HepG2 (cell line): ENCODE measurements around the gene SURF1. TPM values are rescaled to one million over a fixed set of nuclear protein-coding genes. Genes with fewer than 3 reads are reported as not detected.

Experiments
- ATAC-seq: fragments of 200-7000 bp; cut with Tn5 transposase; 3 replicates; pipeline ENCODE4 v1.9.1; 2020; ENCODE audit warnings: mild to moderate bottlenecking, moderate library complexity
- BruUV-seq: library from RNA; stranded (reverse); fragments of 400-500 nt; replicated peaks from 2 replicates; lab custom pipeline; 2021; lab: Mats Ljungman, UMichigan
- CTCF ChIA-PET: fragments of 300-600 bp; formaldehyde crosslinking; extraction: SDS; loops from one replicate; lab custom pipeline; 2021; ENCODE audit warnings: low total read pairs, inconsistent platforms, low intra/inter-chr PET ratio; lab: Yijun Ruan, JAX
- POLR2A ChIA-PET: fragments of 350-600 bp; sonication (Branson Sonifier 250); formaldehyde crosslinking; loops from one replicate; lab custom pipeline; 2020; ENCODE audit warnings: antibody characterized with exemption, inconsistent platforms; lab: Yijun Ruan, JAX
- DNase-seq: peaks from one replicate; pipeline ENCODE4 v3.0.0-alpha.2; 2015; ENCODE audit warnings: low spot score
- FAIRE-seq: peaks from 3 replicates; lab custom pipeline; 2011; peaks lifted over from hg19 to GRCh38; lab: Jason Lieb, UNC
- H2AFZ ChIP-seq: one replicate; pipeline ENCODE4 v1.6.1; 2011; ENCODE audit warnings: low read length, inconsistent platforms
- H3K27ac ChIP-seq: fragments of 300-600 bp; 3 replicates; pipeline ENCODE4 v1.8.0; 2011; ENCODE audit warnings: mixed run types, mild to moderate bottlenecking, mixed read lengths, low read length, inconsistent platforms; ENCODE audit not compliant: insufficient read depth; ENCODE audit errors: extremely low read length
- H3K27me3 ChIP-seq, 2 experiments: fragments of 200-600 bp in 1 of 2; 2 replicates in 1 of 2; 3 replicates in 1 of 2; pipeline versions ENCODE4 v1.6.0 to v1.8.0; 2011; ENCODE audit warnings: low read length in 2 of 2, mild to moderate bottlenecking in 2 of 2, moderate library complexity in 2 of 2, inconsistent platforms in 1 of 2; ENCODE audit not compliant: insufficient read depth in 2 of 2, control insufficient read depth in 1 of 2
- H3K36me3 ChIP-seq, 2 experiments: fragments of 200-600 bp in 1 of 2; replicated peaks in 1 of 2; 2 replicates in 1 of 2; 3 replicates in 1 of 2; pipeline versions ENCODE4 v1.5.1 to v1.8.0; 2011; ENCODE audit warnings: low read length in 2 of 2, inconsistent platforms in 1 of 2; ENCODE audit not compliant: insufficient read depth in 2 of 2, control insufficient read depth in 1 of 2
- H3K4me1 ChIP-seq: 2 replicates; pipeline ENCODE4 v1.5.1; 2012; ENCODE audit warnings: low read length, inconsistent platforms; ENCODE audit not compliant: insufficient read depth
- H3K4me2 ChIP-seq: 2 replicates; pipeline ENCODE4 v1.6.0; 2011; ENCODE audit warnings: low read depth, low read length, inconsistent platforms
- H3K4me3 ChIP-seq, 3 experiments: fragments of 200-600 bp in 1 of 3; sonication (generic), shearing (Covaris generic) in 1 of 3; replicated peaks in 1 of 3; 2 replicates each; pipeline ENCODE4 v1.5.1; 2011 to 2016; ENCODE audit warnings: low read length in 3 of 3, inconsistent platforms in 2 of 3, low read depth in 2 of 3, mild to moderate bottlenecking in 2 of 3, control low read depth in 1 of 3, mixed read lengths in 1 of 3; ENCODE audit not compliant: insufficient read depth in 1 of 3
- H3K79me2 ChIP-seq: one replicate; pipeline ENCODE4 v1.6.1; 2011; ENCODE audit warnings: low read length, inconsistent platforms; ENCODE audit not compliant: insufficient read depth
- H3K9ac ChIP-seq: 2 replicates; pipeline ENCODE4 v1.6.0; 2011; ENCODE audit warnings: mild to moderate bottlenecking, low read depth, low read length, inconsistent platforms; ENCODE audit not compliant: insufficient read depth
- H3K9me3 ChIP-seq: 2 replicates; pipeline ENCODE4 v1.5.1; 2012; ENCODE audit warnings: mild to moderate bottlenecking, low read length
- H4K20me1 ChIP-seq: 2 replicates; pipeline ENCODE4 v1.6.0; 2011; ENCODE audit warnings: inconsistent platforms, mild to moderate bottlenecking, low read length, moderate library complexity; ENCODE audit not compliant: insufficient read depth
- MYC ChIP-seq: sonication (generic); formaldehyde crosslinking; IDR thresholded peaks from 2 replicates; pipeline ENCODE4 v1.9.0; 2021; ENCODE audit warnings: missing genetic modification reagents, borderline replicate concordance
- PCBP2 ChIP-seq: fragments of 200-400 bp; formaldehyde crosslinking; optimal IDR thresholded peaks from 2 replicates; pipeline ENCODE3; 2018; ENCODE audit warnings: low read length, low read depth; ENCODE audit not compliant: poor library complexity, severe bottlenecking
- RARA ChIP-seq: IDR thresholded peaks from 2 replicates; pipeline ENCODE4 v1.6.1; 2016; ENCODE audit warnings: missing genetic modification reagents, missing compliant biosample characterization
- TCF7L2 ChIP-seq: IDR thresholded peaks from 2 replicates; pipeline ENCODE4 v1.6.1; 2011; ENCODE audit warnings: mild to moderate bottlenecking, low read depth, low read length, moderate library complexity
- ZKSCAN5 ChIP-seq: sonication (generic); formaldehyde crosslinking; IDR thresholded peaks from 2 replicates; pipeline ENCODE4 v1.5.1; 2020; ENCODE audit warnings: mild to moderate bottlenecking, missing genetic modification reagents
- ZNF598 ChIP-seq: sonication (generic); formaldehyde crosslinking; IDR thresholded peaks from 2 replicates; pipeline ENCODE4 v1.5.1; 2020; ENCODE audit warnings: mild to moderate bottlenecking, missing genetic modification reagents, borderline replicate concordance
- WGBS: methylation state at CpG from one replicate; pipeline ENCODE4 v1.1.6; 2017; ENCODE audit warnings: low lambda C conversion rate; 5-methylcytosine and 5-hydroxymethylcytosine counted together
- in situ Hi-C: cut with HindIII; loops from 2 replicates; pipeline ENCODE4 v1.10.0; 2017; ENCODE audit warnings: low pct_unique_long_range_greater_than_20kb; ENCODE audit not compliant: extremely low pct_ligation_motif_present
- intact Hi-C: fragments of 100-400 bp; cut with micrococcal nuclease; formaldehyde crosslinking; loops from one replicate; pipeline ENCODE4 v1.10.0; 2022; ENCODE audit not compliant: unreplicated experiment
- polyA plus RNA-seq, 8 experiments: library from polyadenylated mRNA; depleted of rRNA in 3 of 8; stranded (reverse) in 7 of 8; unstranded in 1 of 8; fragments of >200 nt; fragmentation: Illumina TruSeq in 4 of 8; extraction: Trizol in 4 of 8; gene quantifications; 2 replicates each; pipeline versions ENCODE4 v1.2.1 to v1.2.3, GENCODE V29; 2011 to 2016; ENCODE audit warnings: low read depth in 4 of 8, missing spikeins in 1 of 8, mixed read lengths in 1 of 8; ENCODE audit not compliant: insufficient read depth in 1 of 8
- total RNA-seq, 5 experiments: library from RNA; depleted of rRNA; stranded (reverse); fragments of >200 nt; fragmentation: Illumina TruSeq; extraction: Trizol; gene quantifications; 2 replicates each; pipeline ENCODE4 v1.2.3, GENCODE V29; 2016; ENCODE audit warnings: low read depth in 1 of 5

The SURF1 gene
- total and polyA plus RNA-seq, 2 of the 13 experiments (the other 11 are each of a cell fraction or from before 2014, with no cell fraction given) = 17.8 to 40.7 TPM

DNA sequence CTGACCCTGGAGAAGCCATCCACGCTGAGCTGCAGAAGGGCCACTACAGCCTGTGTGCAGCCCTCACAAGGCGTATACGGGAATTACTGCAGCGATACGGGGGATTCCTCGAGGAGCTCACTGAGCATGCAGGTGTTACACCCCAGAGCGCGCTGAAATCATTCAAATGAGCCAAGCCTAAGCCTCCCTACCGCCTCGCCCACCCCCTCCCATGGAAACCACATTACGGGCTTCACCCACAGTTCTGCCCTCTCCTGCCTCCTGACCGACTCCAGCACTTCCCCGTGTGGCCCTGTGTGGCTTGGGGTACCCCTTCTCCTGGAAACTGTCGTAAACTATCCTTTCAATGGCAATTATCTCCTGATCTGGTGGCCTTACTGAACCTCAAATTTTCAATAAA, 33.6 kb downstream of the SURF1 start:
- in situ Hi-C loops = loop anchor here (10.0 kb wide), 1 partner anchor 78 kb away; no protein-coding TSS in a partner anchor
- WGBS = 64% methylated on average over 4 of the region's 14 CpGs
- no peak for DNase-seq
- no peak for ATAC-seq
- Histone ChIP-seq H3K27ac (no peak overlapping the region), H3K27me3 (peaks cover 1 to 2% of the 10 kb centered on the region in 2 experiments; a peak in 2 of 5 replicates), H3K79me2 (no peaks in the 10 kb centered on the region), H3K4me2 (no peak overlapping the region), H4K20me1 (no peaks in the 10 kb centered on the region), H2AFZ (no peak overlapping the region)
- TF ChIP-seq PCBP2 (no peak), ZKSCAN5 (CRISPR knock-in tag) (no peak), RARA (CRISPR knock-in tag) (no peak), MYC (CRISPR knock-in tag) (no peak)
- TF ChIP-seq, all 625 proteins: peak for 0
- no peak overlapping the region for H3K4me3 ChIP-seq
- intact Hi-C loops = no loop called here
- no peaks in the 10 kb centered on the region for H3K4me1 ChIP-seq
- H3K9me3 ChIP-seq = peaks cover 9% of the 10 kb centered on the region; the same call in 1 of the 2 replicates
- no peaks in the 10 kb centered on the region for H3K36me3 ChIP-seq
- FAIRE-seq = no peak
- H3K9ac ChIP-seq = no peak overlapping the region
- no TSS peak for BruUV-seq
- ChIA-PET CTCF (no interaction called here), POLR2A (no interaction called here)

- Histone ChIP-seq H3K4me3 (no peak overlapping the region), H3K4me1 (no peaks in the 10 kb centered on the region), H3K79me2 (no peaks in the 10 kb centered on the region), H4K20me1 (no peaks in the 10 kb centered on the region), H3K4me2 (no peak overlapping the region), H2AFZ (no peak overlapping the region), H3K27me3 (peaks cover 1 to 2% of the 10 kb centered on the region in 2 experiments; a peak in 2 of 5 replicates), H3K9me3 (peaks cover 9% of the 10 kb centered on the region; the same call in 1 of the 2 replicates), H3K9ac (no peak overlapping the region), H3K36me3 (no peaks in the 10 kb centered on the region), H3K27ac (no peak overlapping the region)
- FAIRE-seq = no peak
- in situ Hi-C loops = loop anchor here (10.0 kb wide), 1 partner anchor 77 kb away; no protein-coding TSS in a partner anchor
- POLR2A ChIA-PET = no interaction called here
- 45% methylated on average over 10 of the region's 13 CpGs for WGBS
- TF ChIP-seq TCF7L2 (no peak), ZNF598 (CRISPR knock-in tag) (no peak)
- DNase-seq = no peak
- no peak for ATAC-seq
- no TSS peak for BruUV-seq
- intact Hi-C loops = no loop called here
- CTCF ChIA-PET = no interaction called here
These were observed 34.8 kb downstream of the SURF1 start for GRCh38 chr9:133321411-133321935.
